HFF-Myc (cell line): ENCODE measurements around the gene ELF4.

ENCODE experiments used
- DNase-seq: peaks from one replicate; pipeline ENCODE4 v3.0.0-alpha.2; 2011; ENCODE audit warnings: low read depth; ENCODE audit errors: extremely low read depth
- H3K4me3 ChIP-seq: replicated peaks from 2 replicates; pipeline ENCODE4 v1.5.1; 2011; ENCODE audit warnings: low read depth, mild to moderate bottlenecking, control low read depth, low read length
- CTCF ChIP-seq: IDR thresholded peaks from 2 replicates; pipeline ENCODE4 v1.5.1; 2012; ENCODE audit warnings: mild to moderate bottlenecking, low read depth, low read length, control low read depth; ENCODE audit errors: missing control alignments

ELF4 gene

DNA sequence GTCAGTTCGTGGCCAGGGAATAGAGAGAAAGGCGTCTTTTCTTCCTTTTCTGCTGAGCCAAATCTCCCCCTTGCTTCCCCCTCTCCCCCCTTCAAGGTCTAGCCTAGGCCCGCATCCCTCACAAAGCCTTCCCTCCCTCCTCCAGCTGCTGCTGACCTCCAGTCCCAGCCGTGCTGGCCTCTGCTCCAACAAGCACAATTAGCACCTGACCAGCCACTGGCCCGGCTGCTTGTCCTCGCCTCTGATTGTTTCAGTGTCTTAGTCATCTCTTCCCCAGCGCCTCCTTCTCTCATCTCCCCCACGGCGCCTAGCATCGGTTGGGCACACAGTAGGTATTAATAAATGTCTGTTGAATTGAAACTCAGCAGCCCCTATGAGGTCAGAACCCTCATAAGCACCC lies 4.2 kb downstream of the ELF4 start:
- DNase-seq: no peak
- TF ChIP-seq CTCF: no peak
- H3K4me3 ChIP-seq: no peak overlapping the region

DNA sequence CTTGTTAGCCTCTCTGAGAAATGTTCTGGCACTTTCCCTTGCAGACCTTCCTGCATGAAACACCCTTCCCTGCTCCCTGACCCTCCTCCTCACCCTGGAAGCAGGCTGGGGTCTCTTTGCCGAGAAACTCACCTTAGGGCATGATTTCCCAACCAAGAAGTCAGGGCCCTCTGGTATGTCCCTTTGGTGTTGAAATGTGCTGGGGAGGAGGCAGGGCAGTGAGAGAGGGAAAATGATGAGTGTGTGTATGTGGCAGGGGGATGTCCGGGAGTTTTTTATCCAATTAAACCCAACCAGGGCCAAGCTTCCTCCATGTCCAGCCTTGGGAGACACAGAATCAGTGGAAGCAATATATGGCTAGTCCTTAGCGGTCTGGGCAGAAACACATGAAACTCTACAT lies 5.1 kb downstream of the ELF4 start:
- H3K4me3 ChIP-seq: no peak overlapping the region
- DNase-seq: no peak
- no peak for TF ChIP-seq CTCF

GRCh38 chrX:130103605-130104004 lies 6.7 kb downstream of the ELF4 start:
- no peak overlapping the region for H3K4me3 ChIP-seq
- TF ChIP-seq CTCF: no peak
- DNase-seq: no peak

GRCh38 chrX:130100180-130100579 lies 10.1 kb downstream of the ELF4 start:
- no peak overlapping the region for H3K4me3 ChIP-seq
- TF ChIP-seq CTCF: no peak
- no peak for DNase-seq

DNA sequence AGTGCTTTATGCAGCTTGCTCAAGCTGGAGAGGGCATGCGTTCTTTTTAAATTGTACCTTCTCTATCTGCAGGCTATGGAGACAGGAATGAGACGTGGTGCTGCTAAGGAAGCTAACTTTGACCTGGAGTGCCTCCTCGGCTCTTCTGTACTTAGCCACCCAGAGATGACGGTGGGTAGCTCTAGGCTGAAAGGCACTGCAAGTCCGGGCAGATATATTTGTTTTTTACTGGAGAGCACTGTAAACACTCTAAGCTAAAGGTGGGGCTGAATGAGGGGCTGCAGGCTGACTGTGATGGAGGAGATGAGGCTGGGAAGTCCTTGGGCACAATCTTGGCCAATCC lies 12.1 kb downstream of the ELF4 start:
- no peak for DNase-seq
- TF ChIP-seq CTCF: no peak
- no peak overlapping the region for H3K4me3 ChIP-seq

DNA sequence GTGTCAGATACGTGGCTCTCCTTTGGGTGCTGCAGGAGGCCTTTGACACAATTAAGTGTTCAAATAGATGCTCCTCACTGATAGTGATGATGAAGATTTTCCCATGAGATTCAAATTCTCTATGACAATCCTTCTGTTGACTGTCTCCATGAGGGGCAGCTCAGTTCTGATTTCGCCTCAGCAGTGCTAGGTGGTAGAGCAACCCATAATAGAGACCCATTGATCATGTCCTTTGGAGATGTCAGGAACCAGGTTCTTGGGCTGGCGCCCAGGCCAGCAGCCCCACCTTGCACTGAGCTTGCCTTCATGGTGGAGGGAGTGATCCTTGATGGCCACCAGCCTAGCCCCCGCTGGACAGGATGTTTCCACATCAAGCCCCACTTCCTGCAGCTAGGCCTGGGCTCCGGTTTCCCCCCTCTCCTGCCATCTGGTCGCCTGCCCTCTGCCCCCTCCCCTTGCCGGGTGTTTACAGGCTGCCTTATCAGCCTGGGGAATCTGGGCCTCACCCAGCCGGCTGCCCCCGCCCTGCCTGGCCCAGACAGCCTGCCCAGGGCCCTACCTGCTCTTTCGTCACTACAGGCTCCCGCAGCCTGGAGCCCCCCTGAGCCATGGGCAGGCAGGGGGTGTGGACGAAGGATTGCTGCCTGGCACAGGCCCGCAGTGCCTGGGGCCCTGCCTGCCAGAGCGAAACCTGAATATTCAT lies 12.6 kb downstream of the ELF4 start:
- no peak for DNase-seq
- no peak for TF ChIP-seq CTCF
- H3K4me3 ChIP-seq: no peak overlapping the region

- DNase-seq: no peak
- no peak for TF ChIP-seq CTCF
- H3K4me3 ChIP-seq: no peak overlapping the region
Observed at GRCh38 chrX:130095249-130096030, 14.9 kb downstream of the ELF4 start.
